ENCODE measurements around the gene DEDD. TPM values are rescaled to one million over a fixed set of nuclear protein-coding genes. Genes with fewer than 3 reads are reported as not detected.

The DEDD gene
- total RNA-seq, 1 donor from 2014 or later, result 40.9 TPM

DNA sequence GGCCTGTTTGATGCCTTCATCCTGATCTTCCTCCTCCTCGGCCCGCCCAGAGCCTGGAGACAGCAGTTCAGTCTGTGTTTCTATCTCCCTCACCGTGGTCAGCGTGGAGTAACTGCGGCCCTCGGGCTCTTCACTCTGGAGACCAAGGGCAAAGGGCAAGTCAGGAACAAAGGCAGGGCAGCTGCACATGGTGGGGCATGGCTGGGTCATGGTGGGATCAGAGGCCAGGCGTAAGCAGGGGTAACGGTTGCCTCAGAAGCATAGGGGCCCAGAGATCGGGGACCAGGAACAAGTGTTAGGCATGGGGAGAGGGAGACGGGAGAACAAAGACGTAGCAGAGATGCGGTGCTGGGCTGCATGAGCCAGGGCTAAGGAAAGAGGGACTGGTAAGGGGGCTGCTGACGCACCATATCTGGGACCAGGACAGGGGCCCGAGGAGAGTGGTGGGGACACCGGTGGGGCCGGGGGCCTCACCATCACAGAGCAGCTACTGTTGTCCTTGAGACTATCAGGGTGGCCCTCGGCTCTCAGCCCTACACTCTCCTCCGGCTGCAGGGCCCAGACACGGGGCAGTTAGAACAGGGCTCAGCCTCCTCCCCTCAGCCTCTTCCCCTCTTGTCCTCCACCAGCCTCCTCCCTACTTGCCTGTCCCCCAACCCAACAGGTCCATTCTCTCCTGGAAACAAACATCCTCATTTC lies 59.6 kb downstream of the DEDD start:
- Mint-ChIP-seq H3K4me3 (ENCODE audit: unreplicated experiment) (peak overlapping the region; percentile 50), H3K27ac (ENCODE audit: unreplicated experiment) (peak overlapping the region; percentile 34), H3K9me3 (ENCODE audit: unreplicated experiment) (peaks cover 3% of the 10 kb centered on the region), H3K4me1 (ENCODE audit: low read depth, unreplicated experiment) (peaks cover 22% of the 10 kb centered on the region), H3K36me3 (ENCODE audit: low read depth, unreplicated experiment) (peaks cover 11% of the 10 kb centered on the region), H3K27me3 (ENCODE audit: low read depth, unreplicated experiment) (peaks cover 3% of the 10 kb centered on the region)
- no peak overlapping the region for H3K4me3 ChIP-seq (ENCODE audit: insufficient read depth, low read depth, low read length)
- FAIRE-seq (no peak), DNase-seq (ENCODE audit: low read depth) (no peak)
- no peak overlapping the region for H2AFZ ChIP-seq (ENCODE audit: low read depth, low read length)
- no peak overlapping the region for H3K27ac ChIP-seq (ENCODE audit: low read depth, low read length)
- H3K79me2 ChIP-seq (ENCODE audit: insufficient read depth, low read length), result no peaks in the 10 kb centered on the region
- H3K9ac ChIP-seq (ENCODE audit: low read length), result no peak overlapping the region
- no peaks in the 10 kb centered on the region for H3K36me3 ChIP-seq (ENCODE audit: insufficient read depth, low read length)
- no peaks in the 10 kb centered on the region for H3K27me3 ChIP-seq (ENCODE audit: insufficient read depth, low read length)
- H3K9me3 ChIP-seq (ENCODE audit: insufficient read depth, low read depth, low read length), result no peaks in the 10 kb centered on the region
- no peaks in the 10 kb centered on the region for H4K20me1 ChIP-seq (ENCODE audit: insufficient read depth, low read length)
- no peak for TF ChIP-seq EZH2 (IDR thresholded peaks at IDR 0.05; ENCODE audit: insufficient read depth, low read length)
- TF ChIP-seq, protein P1, sequence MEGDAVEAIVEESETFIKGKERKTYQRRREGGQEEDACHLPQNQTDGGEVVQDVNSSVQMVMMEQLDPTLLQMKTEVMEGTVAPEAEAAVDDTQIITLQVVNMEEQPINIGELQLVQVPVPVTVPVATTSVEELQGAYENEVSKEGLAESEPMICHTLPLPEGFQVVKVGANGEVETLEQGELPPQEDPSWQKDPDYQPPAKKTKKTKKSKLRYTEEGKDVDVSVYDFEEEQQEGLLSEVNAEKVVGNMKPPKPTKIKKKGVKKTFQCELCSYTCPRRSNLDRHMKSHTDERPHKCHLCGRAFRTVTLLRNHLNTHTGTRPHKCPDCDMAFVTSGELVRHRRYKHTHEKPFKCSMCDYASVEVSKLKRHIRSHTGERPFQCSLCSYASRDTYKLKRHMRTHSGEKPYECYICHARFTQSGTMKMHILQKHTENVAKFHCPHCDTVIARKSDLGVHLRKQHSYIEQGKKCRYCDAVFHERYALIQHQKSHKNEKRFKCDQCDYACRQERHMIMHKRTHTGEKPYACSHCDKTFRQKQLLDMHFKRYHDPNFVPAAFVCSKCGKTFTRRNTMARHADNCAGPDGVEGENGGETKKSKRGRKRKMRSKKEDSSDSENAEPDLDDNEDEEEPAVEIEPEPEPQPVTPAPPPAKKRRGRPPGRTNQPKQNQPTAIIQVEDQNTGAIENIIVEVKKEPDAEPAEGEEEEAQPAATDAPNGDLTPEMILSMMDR (IDR thresholded peaks at IDR 0.05; ENCODE audit: insufficient read depth, low read depth, low read length), result no peak
- H3K4me1 ChIP-seq (ENCODE audit: insufficient read depth, low read length), result no peaks in the 10 kb centered on the region
- no peak overlapping the region for H3K4me2 ChIP-seq (ENCODE audit: low read length)

DNA sequence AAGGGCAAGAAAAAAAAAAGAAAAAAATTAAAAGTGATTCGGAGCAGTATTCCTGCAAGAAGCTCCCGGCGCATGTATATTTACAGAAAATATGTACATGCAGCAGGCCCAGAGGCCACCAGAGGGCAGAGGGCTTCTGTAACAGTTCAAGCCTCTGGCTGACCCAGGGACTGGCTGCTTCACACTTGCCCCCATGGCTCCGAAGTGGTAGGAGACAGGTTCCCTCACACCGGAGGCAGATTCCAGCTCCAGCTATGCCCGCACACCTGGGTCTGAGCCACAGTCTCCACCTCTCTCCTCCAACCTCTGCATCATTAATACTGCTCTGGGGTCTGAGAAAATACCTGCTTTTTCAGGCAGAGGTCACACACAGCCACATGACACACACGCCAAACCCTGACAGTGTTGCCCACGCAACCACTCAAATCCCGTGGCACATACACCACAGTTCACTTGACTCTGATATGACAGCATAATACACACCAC lies 60.5 kb downstream of the DEDD start:
- TF ChIP-seq, protein P1 (IDR thresholded peaks at IDR 0.05; ENCODE audit: insufficient read depth, low read depth, low read length), result peak; percentile 17
- TF ChIP-seq EZH2 (IDR thresholded peaks at IDR 0.05; ENCODE audit: insufficient read depth, low read length), result no peak
- Mint-ChIP-seq H3K27me3 (ENCODE audit: low read depth, unreplicated experiment) (peaks cover 8% of the 10 kb centered on the region), H3K27ac (ENCODE audit: unreplicated experiment) (peak overlapping the region; percentile 55), H3K4me3 (ENCODE audit: unreplicated experiment) (no peak overlapping the region), H3K36me3 (ENCODE audit: low read depth, unreplicated experiment) (peaks cover 11% of the 10 kb centered on the region), H3K9me3 (ENCODE audit: unreplicated experiment) (peaks cover 3% of the 10 kb centered on the region), H3K4me1 (ENCODE audit: low read depth, unreplicated experiment) (peaks cover 22% of the 10 kb centered on the region)
- peak overlapping the region; percentile 10 for H2AFZ ChIP-seq (ENCODE audit: low read depth, low read length)
- no peaks in the 10 kb centered on the region for H3K4me1 ChIP-seq (ENCODE audit: insufficient read depth, low read length)
- H3K9ac ChIP-seq (ENCODE audit: low read length), result no peak overlapping the region
- no peaks in the 10 kb centered on the region for H3K27me3 ChIP-seq (ENCODE audit: insufficient read depth, low read length)
- H3K36me3 ChIP-seq (ENCODE audit: insufficient read depth, low read length), result no peaks in the 10 kb centered on the region
- no peaks in the 10 kb centered on the region for H4K20me1 ChIP-seq (ENCODE audit: insufficient read depth, low read length)
- no peaks in the 10 kb centered on the region for H3K9me3 ChIP-seq (ENCODE audit: insufficient read depth, low read depth, low read length)
- no peaks in the 10 kb centered on the region for H3K79me2 ChIP-seq (ENCODE audit: insufficient read depth, low read length)
- no peak overlapping the region for H3K27ac ChIP-seq (ENCODE audit: low read depth, low read length)
- no peak for DNase-seq (ENCODE audit: low read depth)
- no peak overlapping the region for H3K4me2 ChIP-seq (ENCODE audit: low read length)
- H3K4me3 ChIP-seq (ENCODE audit: insufficient read depth, low read depth, low read length), result no peak overlapping the region
- no peak for FAIRE-seq

Other genes starting within 250 kb of the DEDD start
- gene ITLN1, start 247.5 kb downstream of the DEDD start, total RNA-seq, result not detected in 2 replicates
- gene ITLN2, start 177.9 kb downstream of the DEDD start, total RNA-seq, result not detected in 2 replicates
- 53.7 and 68.6 TPM in 2 replicates for gene F11R, start 111.5 kb downstream of the DEDD start, total RNA-seq
- 9.5 TPM in 2 replicates for gene TSTD1, start 93.7 kb downstream of the DEDD start, total RNA-seq
- 61.3 and 70.1 TPM in 2 replicates for gene USF1, start 86.7 kb downstream of the DEDD start, total RNA-seq
- gene ARHGAP30, start 62.8 kb downstream of the DEDD start, total RNA-seq, result 0.19 and 0.25 TPM in 2 replicates
- 1.6 and 1.9 TPM in 2 replicates for gene NECTIN4, start 43.1 kb downstream of the DEDD start, total RNA-seq
- 1.5 and 1.8 TPM in 2 replicates for gene KLHDC9, start 34.3 kb downstream of the DEDD start, total RNA-seq
- 103 and 111 TPM in 2 replicates for gene PFDN2, start 14.6 kb downstream of the DEDD start, total RNA-seq
- gene NIT1, start 14.6 kb downstream of the DEDD start, total RNA-seq, result 25.6 and 25.9 TPM in 2 replicates
- gene UFC1, start 21.3 kb upstream of the DEDD start, total RNA-seq, result 87.5 and 91.0 TPM in 2 replicates
- 14.4 and 19.2 TPM in 2 replicates for gene USP21, start 26.8 kb upstream of the DEDD start, total RNA-seq
- 17.0 and 20.0 TPM in 2 replicates for gene PPOX, start 33.8 kb upstream of the DEDD start, total RNA-seq
- 39.6 and 40.4 TPM in 2 replicates for gene B4GALT3, start 44.8 kb upstream of the DEDD start, total RNA-seq
- 2.7 and 5.1 TPM in 2 replicates for gene ADAMTS4, start 66.4 kb upstream of the DEDD start, total RNA-seq
- 59.9 and 69.0 TPM in 2 replicates for gene NDUFS2, start 69.7 kb upstream of the DEDD start, total RNA-seq
- 0.68 and 0.91 TPM in 2 replicates for gene FCER1G, start 82.6 kb upstream of the DEDD start, total RNA-seq
- not detected in 2 replicates for gene APOA2, start 91.0 kb upstream of the DEDD start, total RNA-seq
- 12.0 and 12.3 TPM in 2 replicates for gene TOMM40L, start 93.4 kb upstream of the DEDD start, total RNA-seq
- gene NR1I3, start 105.5 kb upstream of the DEDD start, total RNA-seq, result not detected in 2 replicates
- gene PCP4L1, start 126.1 kb upstream of the DEDD start, total RNA-seq, result 0.26 TPM in 1 of 2 replicates, not detected in the other
- gene MPZ, start 177.3 kb upstream of the DEDD start, total RNA-seq, result 2.3 TPM in 2 replicates
- 176 and 181 TPM in 2 replicates for gene SDHC, start 181.7 kb upstream of the DEDD start, total RNA-seq
- not detected in 2 replicates for gene CFAP126, start 235.2 kb upstream of the DEDD start, total RNA-seq